OCI-LY7 (cell line): Measurements from ENCODE around the gene CAB39. TPM values are rescaled to one million over a fixed set of nuclear protein-coding genes. Genes with fewer than 3 reads are reported as not detected.

Experiments used
- BruUV-seq: library from RNA; stranded (reverse); fragments of 400-500 nt; replicated peaks from 2 replicates; lab custom pipeline; 2021; lab: Mats Ljungman, UMichigan
- CTCF ChIA-PET: fragments of 300-600 bp; sonication (Branson Sonifier 250); formaldehyde crosslinking; loops from one replicate; lab custom pipeline; 2022; ENCODE audit warnings: antibody characterized with exemption; ENCODE audit not compliant: unreplicated experiment; lab: Charles Lee
- POLR2A ChIA-PET: fragments of 300-600 bp; sonication (Branson Sonifier 250); formaldehyde crosslinking; loops from one replicate; lab custom pipeline; 2022; ENCODE audit warnings: antibody characterized with exemption; lab: Charles Lee
- DNase-seq: peaks from one replicate; pipeline ENCODE4 v3.0.0-alpha.2; 2015; ENCODE audit warnings: low spot score
- H2AFZ ChIP-seq: fragments of 200-600 bp; sonication (generic), shearing (Covaris generic); 2 replicates; pipeline ENCODE4 v1.6.1; 2014; ENCODE audit warnings: mild to moderate bottlenecking, antibody characterized with exemption, low read length, moderate library complexity
- H3K27ac ChIP-seq: fragments of 200-600 bp; sonication (generic); 2 replicates; pipeline ENCODE4 v1.5.1; 2014; ENCODE audit warnings: mixed run types, low read depth, mild to moderate bottlenecking, moderate library complexity, low read length, inconsistent platforms; ENCODE audit not compliant: poor library complexity, severe bottlenecking
- H3K36me3 ChIP-seq: fragments of 200-600 bp; sonication (generic); 2 replicates; pipeline ENCODE4 v1.6.1; 2014; ENCODE audit warnings: mild to moderate bottlenecking, antibody characterized with exemption, low read length, moderate library complexity, mixed read lengths; ENCODE audit not compliant: insufficient read depth
- H3K4me1 ChIP-seq: fragments of 200-600 bp; sonication (generic); 2 replicates; pipeline ENCODE4 v1.5.1; 2014; ENCODE audit warnings: mild to moderate bottlenecking, low read length; ENCODE audit not compliant: insufficient read depth, poor library complexity, severe bottlenecking
- H3K4me2 ChIP-seq: fragments of 200-600 bp; sonication (generic); 2 replicates; pipeline ENCODE4 v1.6.1; 2014; ENCODE audit warnings: mild to moderate bottlenecking, low read length
- H3K4me3 ChIP-seq: fragments of 200-600 bp; sonication (generic); 2 replicates; pipeline ENCODE4 v1.5.1; 2014; ENCODE audit warnings: mild to moderate bottlenecking, low read depth, low read length; ENCODE audit not compliant: poor library complexity, severe bottlenecking
- H3K79me2 ChIP-seq: fragments of 200-600 bp; sonication (generic); 2 replicates; pipeline ENCODE4 v1.6.1; 2016; ENCODE audit warnings: low read depth, mild to moderate bottlenecking, low read length, moderate library complexity, mixed read lengths; ENCODE audit not compliant: insufficient read depth
- H3K9me2 ChIP-seq: fragments of 200-600 bp; sonication (generic); 2 replicates; pipeline ENCODE4 v1.6.1; 2016; ENCODE audit warnings: mild to moderate bottlenecking, low read length, mixed read lengths; ENCODE audit not compliant: insufficient read depth
- H3K9me3 ChIP-seq: fragments of 200-600 bp; sonication (generic); 2 replicates; pipeline ENCODE4 v1.6.1; 2014; ENCODE audit warnings: mild to moderate bottlenecking, mixed run types, low read length, mixed read lengths
- H4K20me1 ChIP-seq: fragments of 200-600 bp; sonication (generic); 2 replicates; pipeline ENCODE4 v1.6.1; 2014; ENCODE audit warnings: mild to moderate bottlenecking, antibody characterized with exemption, low read length, moderate library complexity, mixed read lengths; ENCODE audit not compliant: insufficient read depth
- CTCF ChIP-seq: fragments of 200-600 bp; sonication (generic); conservative IDR thresholded peaks from 2 replicates; pipeline ENCODE4 v1.5.1; 2014; ENCODE audit warnings: mild to moderate bottlenecking, antibody characterized with exemption, low read length, moderate library complexity, mixed read lengths
- EZH2phosphoT487 ChIP-seq: fragments of 200-600 bp; sonication (generic); IDR thresholded peaks from 2 replicates; pipeline ENCODE4 v1.6.1; 2018; ENCODE audit warnings: low read depth, borderline replicate concordance, mild to moderate bottlenecking, mixed run types, antibody characterized with exemption, low read length, moderate library complexity, mixed read lengths
- intact Hi-C: fragments of 100-400 bp; cut with micrococcal nuclease; formaldehyde crosslinking; loops from one replicate; pipeline ENCODE4 v1.10.0; 2022; ENCODE audit not compliant: unreplicated experiment
- total RNA-seq, 2 experiments: library from RNA; depleted of rRNA in 1 of 2; stranded (reverse); fragments of >200 nt in 1 of 2; shearing (Covaris generic) in 1 of 2; gene quantifications; 2 replicates each; pipeline ENCODE4 v1.2.3, GENCODE V29; 2014 to 2022

The CAB39 gene
- total RNA-seq, 2 experiments from 2014 or later: 39.3 to 53.4 TPM

- no peak overlapping the region for H2AFZ ChIP-seq
- no peak overlapping the region for H3K4me2 ChIP-seq
- no peak for TF ChIP-seq CTCF
- TF ChIP-seq EZH2phosphoT487: no peak
- DNase-seq: no peak
- H3K4me3 ChIP-seq: no peak overlapping the region
- no peaks in the 10 kb centered on the region for H3K36me3 ChIP-seq
- no peaks in the 10 kb centered on the region for H3K9me2 ChIP-seq
- ChIA-PET POLR2A (interaction anchor here (0.6 kb wide), 1 partner anchor 513 kb away, joined by 3 read pairs; no protein-coding TSS in a partner anchor), CTCF (no interaction called here)
- no TSS peak for BruUV-seq
- no peaks in the 10 kb centered on the region for H3K79me2 ChIP-seq
- no peak overlapping the region for H3K27ac ChIP-seq
- no peaks in the 10 kb centered on the region for H3K9me3 ChIP-seq
- intact Hi-C loops: no loop called here
- no peaks in the 10 kb centered on the region for H4K20me1 ChIP-seq
- no peaks in the 10 kb centered on the region for H3K4me1 ChIP-seq
These were observed 19.9 kb upstream of the CAB39 start for GRCh38 chr2:230692760-230693159.

DNA sequence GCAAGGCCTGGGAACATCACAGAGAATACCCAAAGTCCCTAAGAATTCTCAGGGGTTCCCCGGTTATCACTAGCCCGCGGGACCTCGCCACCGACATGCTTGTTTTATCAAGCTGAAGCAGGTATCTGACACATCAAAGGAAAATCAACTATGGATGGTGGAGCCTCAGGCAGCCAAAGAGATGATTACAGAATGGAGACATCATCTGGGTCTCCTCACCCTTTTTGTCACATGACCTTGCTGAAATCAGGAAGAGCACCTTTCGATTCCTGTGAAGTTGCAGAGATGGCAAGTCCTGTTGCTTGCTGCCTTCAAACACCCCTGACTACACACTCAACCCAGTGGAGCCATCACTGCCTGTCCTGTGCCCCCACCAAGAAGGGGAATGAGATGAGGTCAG, 19.2 kb upstream of the CAB39 start:
- intact Hi-C loops: no loop called here

More for the DNA sequence above, 19.2 kb upstream of the CAB39 start:
- no peaks in the 10 kb centered on the region for H3K79me2 ChIP-seq
- no peaks in the 10 kb centered on the region for H3K36me3 ChIP-seq
- ChIA-PET CTCF (no interaction called here), POLR2A (no interaction called here)
- no peak overlapping the region for H3K27ac ChIP-seq
- no TSS peak for BruUV-seq
- no peak for DNase-seq
- no peak overlapping the region for H3K4me2 ChIP-seq
- no peaks in the 10 kb centered on the region for H3K4me1 ChIP-seq
- H3K4me3 ChIP-seq: no peak overlapping the region
- no peak overlapping the region for H2AFZ ChIP-seq
- H3K9me3 ChIP-seq: no peaks in the 10 kb centered on the region
- H4K20me1 ChIP-seq: no peaks in the 10 kb centered on the region
- no peaks in the 10 kb centered on the region for H3K9me2 ChIP-seq
- TF ChIP-seq EZH2phosphoT487: no peak
- no peak for TF ChIP-seq CTCF
